GM19468 (cell line): ENCODE measurements around the gene MAFG.
A peak's percentile ranks its signal among the peaks of the same experiment; 100 is the strongest.

ENCODE experiments used
- ATAC-seq: cut with Tn5 transposase; IDR thresholded peaks from one replicate; pipeline ENCODE4 v1.9.1; 2021; ENCODE audit warnings: mild to moderate bottlenecking, moderate library complexity, moderate number of reproducible peaks; ENCODE audit not compliant: unreplicated experiment; ENCODE audit errors: extremely low read depth

Gene MAFG

GRCh38 chr17:81871387-81872230 lies 55.9 kb downstream of the MAFG start:
- peak; percentile 16 for ATAC-seq

DNA sequence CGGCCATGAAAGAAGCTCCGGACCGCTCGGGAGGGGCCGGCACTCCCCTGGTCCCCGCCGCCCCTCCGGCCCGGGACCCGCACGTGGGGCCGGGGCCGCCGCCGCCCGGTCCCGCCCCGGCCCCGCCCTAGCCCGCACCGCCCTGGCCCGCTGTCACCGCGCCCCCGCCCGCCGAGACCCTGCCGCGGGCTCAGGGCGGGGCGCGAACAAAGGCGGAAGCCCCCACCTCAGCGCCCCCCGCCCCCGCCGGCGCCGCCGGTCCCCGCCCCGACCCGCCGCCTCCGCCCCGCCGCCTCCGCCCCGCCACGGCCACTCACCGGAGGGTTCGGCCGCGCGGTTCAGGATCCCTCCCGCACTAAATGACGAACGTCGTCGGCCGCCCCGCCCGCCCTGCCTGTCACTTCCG lies 56.6 kb downstream of the MAFG start, which contains the start of gene ARHGDIA:
Gene ARHGDIA, minus strand, starts transcription at position 357 of the 406 bp plus-strand sequence. CDS start 1,407 bp downstream, outside the sequence.
- ATAC-seq, result peak; percentile 9

GRCh38 chr17:81870131-81870980 lies 57.2 kb downstream of the MAFG start:
- no peak for ATAC-seq

DNA sequence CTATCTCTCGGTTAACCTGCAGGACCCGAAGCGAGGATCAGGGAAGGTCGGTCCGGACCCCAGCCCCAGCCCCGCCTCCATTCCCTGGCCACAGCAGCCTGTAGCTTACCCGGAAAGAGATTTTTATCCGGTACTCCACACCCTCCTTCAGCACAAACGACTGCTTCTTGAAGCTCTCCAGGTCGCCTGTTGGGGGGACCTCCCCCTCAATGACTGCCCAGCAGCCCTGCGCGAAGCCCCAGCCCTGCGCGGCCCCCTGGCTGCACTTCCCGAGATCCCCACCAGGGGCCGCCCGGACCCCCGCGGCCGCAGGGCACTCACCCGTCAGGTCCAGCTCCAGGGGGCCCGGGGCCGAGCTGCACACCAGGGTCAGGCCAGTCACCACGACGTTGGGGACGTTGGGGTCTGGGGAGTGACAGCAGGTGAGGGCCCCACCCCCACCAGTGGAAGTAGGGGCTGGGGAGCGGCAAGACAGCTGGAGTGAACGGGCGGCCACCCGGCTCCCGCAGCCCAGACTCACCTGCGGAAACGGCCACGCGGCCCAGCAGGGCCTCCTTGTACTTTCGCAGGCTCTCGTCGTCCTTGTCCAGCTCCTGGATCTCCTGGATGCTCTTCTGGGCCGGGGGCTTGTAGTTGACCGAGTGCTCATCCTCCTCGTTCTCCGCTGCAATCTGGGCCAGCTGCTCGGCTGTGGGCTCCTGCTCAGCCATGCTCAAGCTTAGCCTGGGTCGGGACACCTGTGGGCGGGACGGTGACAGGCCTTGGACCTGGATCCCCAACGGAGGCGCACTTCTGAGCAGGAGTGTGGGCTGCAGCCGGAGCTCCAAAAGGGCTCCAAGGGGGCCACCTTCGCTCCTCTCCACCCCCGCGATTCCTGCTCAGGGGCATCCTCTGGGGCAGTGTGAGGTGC lies 58.1 kb downstream of the MAFG start:
- no peak for ATAC-seq

DNA sequence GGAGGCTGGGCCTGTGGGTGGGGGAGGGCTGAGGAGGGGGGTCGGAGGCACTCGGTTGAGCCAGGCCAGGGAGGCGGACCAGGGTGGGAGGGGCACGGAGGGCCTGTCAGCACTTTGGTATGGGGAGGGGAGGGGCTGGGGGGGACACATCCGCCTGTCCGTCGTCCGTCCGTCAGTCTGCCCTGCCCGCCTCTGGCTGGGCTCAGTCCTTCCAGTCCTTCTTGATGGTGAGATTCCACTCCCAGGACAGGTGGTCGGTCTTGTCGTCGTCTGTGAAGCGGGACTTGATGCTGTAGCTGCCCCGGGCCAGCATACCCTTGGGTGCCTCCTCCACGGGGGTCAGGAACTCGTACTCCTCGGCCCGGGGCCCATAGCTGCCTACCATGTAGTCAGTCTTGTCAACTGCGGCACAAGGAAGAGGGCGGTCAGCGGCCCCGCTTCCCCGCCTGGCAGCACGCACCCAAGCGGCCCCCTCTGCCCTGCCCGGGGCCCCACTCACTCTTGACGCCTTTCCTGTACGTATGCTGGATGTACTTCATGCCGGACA lies 58.8 kb downstream of the MAFG start:
- no peak for ATAC-seq
